ENCODE measurements around the gene LAMA2. TPM values are rescaled to one million over a fixed set of nuclear protein-coding genes. Genes with fewer than 3 reads are reported as not detected.

LAMA2 gene
- total RNA-seq, 1 experiment from 2014 or later: 4.2 TPM

- Histone ChIP-seq H3K27ac (ENCODE audit: insufficient read length, low read depth, low read length) (no peak overlapping the region), H3K18ac (ENCODE audit: insufficient read length, low read depth, low read length) (no peak overlapping the region), H3K23me2 (ENCODE audit: insufficient read length, low read depth, low read length, poor library complexity, severe bottlenecking) (no peaks in the 10 kb centered on the region), H3K4ac (ENCODE audit: low read depth, low read length) (no peak overlapping the region), H3K27me3 (ENCODE audit: insufficient read depth, low read length) (no peaks in the 10 kb centered on the region), H3K4me2 (ENCODE audit: insufficient read depth, insufficient read length, low read length) (no peak overlapping the region), H4K5ac (ENCODE audit: insufficient read length, low read depth, low read length) (no peak overlapping the region), H3K23ac (ENCODE audit: insufficient read length, low read depth, low read length) (no peak overlapping the region), H4K8ac (replicated peaks; ENCODE audit: insufficient read length, low read depth, low read length) (no peak overlapping the region), H3K9ac (ENCODE audit: extremely low read depth, insufficient read length, low read length) (no peak overlapping the region), H2BK5ac (ENCODE audit: insufficient read length, low read length) (no peak overlapping the region), H3K79me2 (ENCODE audit: insufficient read depth, low read length) (no peaks in the 10 kb centered on the region), H3K9me3 (ENCODE audit: control insufficient read depth, low read depth, low read length) (no peaks in the 10 kb centered on the region), H4K91ac (ENCODE audit: insufficient read length, low read depth, low read length) (no peak overlapping the region), H2BK15ac (ENCODE audit: low read depth, low read length) (no peak overlapping the region), H2BK12ac (ENCODE audit: insufficient read length, low read depth, low read length) (no peak overlapping the region), H3K79me1 (ENCODE audit: insufficient read depth, low read depth, low read length, poor library complexity, severe bottlenecking) (no peaks in the 10 kb centered on the region), H3K56ac (ENCODE audit: insufficient read length, low read depth, low read length) (no peak overlapping the region), H2BK20ac (ENCODE audit: low read depth, low read length, poor library complexity, severe bottlenecking) (no peak overlapping the region), H2AK5ac (ENCODE audit: insufficient read length, low read length) (no peak overlapping the region), H3T11ph (ENCODE audit: low read length) (no peak overlapping the region), H3K14ac (ENCODE audit: insufficient read depth, low read length) (no peak overlapping the region), H2BK120ac (ENCODE audit: low read depth, low read length, poor library complexity, severe bottlenecking) (no peak overlapping the region), H4K20me1 (ENCODE audit: control insufficient read depth, insufficient read depth, insufficient read length) (no peaks in the 10 kb centered on the region), H3K4me1 (ENCODE audit: insufficient read depth, low read length) (no peaks in the 10 kb centered on the region), H2AFZ (ENCODE audit: low read length) (no peak overlapping the region)
- H3K4me3 Mint-ChIP-seq: no peak overlapping the region
- TF ChIP-seq CTCF (conservative IDR thresholded peaks at IDR 0.05): no peak
- H3K27me3 Mint-ChIP-seq (ENCODE audit: low read depth): no peaks in the 10 kb centered on the region
- H3K9me3 Mint-ChIP-seq: no peaks in the 10 kb centered on the region
- no peak for DNase-seq
- H3K4me1 Mint-ChIP-seq: no peaks in the 10 kb centered on the region
- WGBS (ENCODE audit: extremely low coverage, insufficient read length, low lambda C conversion rate): no CpG with 5 or more reads among the region's 1 CpG
- H3K36me3 Mint-ChIP-seq (ENCODE audit: insufficient read depth in 1 of 3, low read depth in 3 of 3): no peaks in the 10 kb centered on the region
- no peak overlapping the region for H3K27ac Mint-ChIP-seq
Measured at GRCh38 chr6:129411092-129411491, 528.2 kb downstream of the LAMA2 start.
